Mucosa of stomach (tissue), 1 donor: ENCODE results near the gene SLC38A11.

ENCODE experiments used
- H3K27me3 ChIP-seq: one replicate; pipeline ENCODE4 v1.7.0; 2013; ENCODE audit warnings: mild to moderate bottlenecking, low read length; ENCODE audit not compliant: control insufficient read depth, insufficient read depth
- H3K36me3 ChIP-seq: one replicate; pipeline ENCODE4 v1.7.0; 2013; ENCODE audit warnings: low read length; ENCODE audit not compliant: control insufficient read depth, insufficient read depth
- H3K4me1 ChIP-seq: one replicate; pipeline ENCODE4 v1.7.0; 2013; ENCODE audit warnings: mild to moderate bottlenecking, low read length; ENCODE audit not compliant: control insufficient read depth, insufficient read depth
- H3K4me3 ChIP-seq: one replicate; pipeline ENCODE4 v1.7.0; 2013; ENCODE audit warnings: low read length
- H3K9ac ChIP-seq: one replicate; pipeline ENCODE4 v1.7.0; 2013; ENCODE audit warnings: mild to moderate bottlenecking, low read length, moderate library complexity
- H3K9me3 ChIP-seq: one replicate; pipeline ENCODE4 v1.7.0; 2013; ENCODE audit warnings: mild to moderate bottlenecking, low read length, moderate library complexity; ENCODE audit not compliant: control insufficient read depth
- donor health status: Pancreatic carcinoma.

SLC38A11 gene

DNA sequence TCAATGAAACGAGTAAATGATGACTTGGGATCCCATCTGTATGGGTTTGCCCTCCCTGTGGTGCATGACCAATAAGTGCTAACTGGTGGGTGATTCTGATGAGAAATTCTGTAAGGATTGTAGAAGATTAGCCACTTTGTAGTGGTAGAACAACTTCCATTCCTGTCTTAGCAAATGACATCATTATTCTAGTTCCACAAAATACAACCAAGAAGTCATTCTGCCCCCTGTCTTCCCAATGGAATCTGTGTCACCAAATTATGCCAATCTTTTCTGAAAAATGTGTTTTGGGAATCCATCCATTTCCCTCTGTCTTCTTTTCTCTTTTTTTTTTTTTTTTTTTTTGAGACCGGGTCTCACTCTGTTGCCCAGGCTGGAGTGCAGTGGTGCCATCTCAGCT, 48.4 kb downstream of the SLC38A11 start:
- Histone ChIP-seq H3K9ac (no peak overlapping the region), H3K9me3 (no peaks in the 10 kb centered on the region), H3K4me1 (peaks cover 13% of the 10 kb centered on the region), H3K4me3 (no peak overlapping the region), H3K36me3 (no peaks in the 10 kb centered on the region), H3K27me3 (no peaks in the 10 kb centered on the region)

DNA sequence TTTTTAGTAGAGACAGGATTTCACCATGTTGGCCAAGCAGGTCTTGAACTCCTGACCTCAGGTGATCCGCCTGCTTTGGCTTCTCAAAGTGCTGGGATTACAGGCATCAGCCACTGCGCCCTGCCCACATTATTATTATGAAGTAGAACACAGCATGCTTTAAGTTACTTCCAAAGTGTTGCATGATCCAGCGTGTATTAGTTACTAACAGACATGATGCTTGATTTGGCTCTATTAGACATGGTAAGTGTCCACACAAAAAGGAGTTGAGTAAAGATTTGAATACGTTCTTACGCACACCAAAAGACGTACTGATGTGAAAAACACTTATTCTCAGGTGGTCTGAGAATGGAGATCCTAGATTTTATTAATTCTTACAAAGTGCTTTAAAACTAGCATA, 50.0 kb downstream of the SLC38A11 start:
- H3K4me3 ChIP-seq: no peak overlapping the region
- no peaks in the 10 kb centered on the region for H3K36me3 ChIP-seq
- H3K9ac ChIP-seq: no peak overlapping the region
- peaks cover 9% of the 10 kb centered on the region for H3K4me1 ChIP-seq
- H3K27me3 ChIP-seq: no peaks in the 10 kb centered on the region
- no peaks in the 10 kb centered on the region for H3K9me3 ChIP-seq

DNA sequence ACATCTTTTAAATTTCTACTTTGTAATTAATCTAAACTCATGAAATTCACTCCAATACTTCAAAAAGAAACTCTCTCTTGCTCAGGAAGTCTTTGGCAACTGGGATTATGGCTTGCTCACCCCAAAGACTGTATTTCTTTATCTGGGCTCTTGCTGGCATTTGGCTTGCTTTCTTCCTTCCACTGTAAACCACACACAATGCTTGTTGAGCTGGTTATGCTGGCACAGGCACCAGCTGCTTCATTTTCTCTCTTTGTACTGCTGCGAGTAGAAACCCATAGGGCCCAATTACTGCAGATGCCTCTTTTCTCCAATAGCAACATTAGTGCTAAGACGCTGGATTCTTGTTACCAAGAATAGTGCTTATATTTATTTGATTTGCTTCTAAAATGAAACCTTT, 51.4 kb downstream of the SLC38A11 start:
- no peaks in the 10 kb centered on the region for H3K36me3 ChIP-seq
- no peaks in the 10 kb centered on the region for H3K27me3 ChIP-seq
- H3K4me3 ChIP-seq: no peak overlapping the region
- H3K4me1 ChIP-seq: no peaks in the 10 kb centered on the region
- no peaks in the 10 kb centered on the region for H3K9me3 ChIP-seq
- H3K9ac ChIP-seq: no peak overlapping the region

DNA sequence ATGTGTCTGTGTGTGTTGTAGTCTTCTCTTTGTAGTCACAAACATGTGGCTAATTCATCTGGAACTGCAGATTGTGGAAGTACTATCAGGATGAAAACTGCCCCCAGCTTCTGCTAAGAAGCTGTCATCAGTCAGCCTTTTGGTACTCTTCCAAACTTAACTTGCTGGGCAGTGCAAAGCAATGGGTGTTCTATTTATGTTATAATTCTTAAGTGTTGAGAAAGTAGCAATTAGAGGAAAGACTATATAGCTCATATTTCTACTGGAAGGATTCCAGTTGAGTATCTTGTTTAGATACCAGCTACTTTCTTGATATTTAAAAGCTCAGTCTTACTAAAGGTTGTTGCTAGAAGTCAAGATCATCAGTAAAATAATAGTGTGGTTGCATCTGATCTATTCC, 52.1 kb downstream of the SLC38A11 start:
- Histone ChIP-seq H3K36me3 (no peaks in the 10 kb centered on the region), H3K9me3 (no peaks in the 10 kb centered on the region), H3K4me3 (no peak overlapping the region), H3K4me1 (no peaks in the 10 kb centered on the region), H3K9ac (no peak overlapping the region), H3K27me3 (no peaks in the 10 kb centered on the region)

DNA sequence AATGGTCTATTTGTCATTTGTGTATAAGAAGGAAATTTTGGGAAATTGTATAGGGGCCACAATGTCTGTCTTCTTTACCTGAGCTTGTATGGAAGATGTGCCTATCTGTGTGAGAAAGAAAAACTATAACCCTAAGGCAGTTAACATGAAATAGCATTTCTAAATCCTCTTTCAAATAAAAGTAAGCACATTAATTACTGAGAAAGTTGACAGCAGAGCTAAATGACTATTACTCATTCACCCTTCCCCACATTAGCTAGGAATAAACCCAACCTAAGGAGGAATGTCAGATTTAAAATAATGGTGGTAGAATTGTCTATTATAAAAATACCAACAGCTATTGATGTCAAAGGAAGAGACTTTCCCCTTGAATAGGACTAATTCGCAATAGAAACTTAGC, 56.2 kb downstream of the SLC38A11 start:
- H3K4me3 ChIP-seq: no peak overlapping the region
- no peaks in the 10 kb centered on the region for H3K36me3 ChIP-seq
- no peak overlapping the region for H3K9ac ChIP-seq
- no peaks in the 10 kb centered on the region for H3K9me3 ChIP-seq
- peaks cover 18% of the 10 kb centered on the region for H3K4me1 ChIP-seq
- no peaks in the 10 kb centered on the region for H3K27me3 ChIP-seq

DNA sequence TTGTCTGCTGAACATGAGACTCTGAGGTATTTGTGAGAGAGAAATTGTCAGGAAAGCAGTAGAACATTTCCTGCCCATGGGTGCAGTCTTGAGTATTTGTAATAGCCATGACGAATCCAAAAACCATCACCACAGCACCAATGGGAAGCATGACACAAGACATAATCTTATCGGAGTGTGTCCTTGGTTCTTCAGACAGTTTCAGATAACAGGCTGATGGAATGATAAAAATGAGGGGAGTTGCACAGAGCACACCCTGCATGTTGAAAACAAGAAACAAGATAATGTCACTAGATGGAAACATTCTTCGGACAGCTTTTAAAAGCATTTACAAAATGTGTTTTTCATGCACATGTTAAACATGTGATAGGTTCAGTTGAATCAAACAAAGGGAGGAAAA, 56.9 kb downstream of the SLC38A11 start:
- no peaks in the 10 kb centered on the region for H3K27me3 ChIP-seq

DNA sequence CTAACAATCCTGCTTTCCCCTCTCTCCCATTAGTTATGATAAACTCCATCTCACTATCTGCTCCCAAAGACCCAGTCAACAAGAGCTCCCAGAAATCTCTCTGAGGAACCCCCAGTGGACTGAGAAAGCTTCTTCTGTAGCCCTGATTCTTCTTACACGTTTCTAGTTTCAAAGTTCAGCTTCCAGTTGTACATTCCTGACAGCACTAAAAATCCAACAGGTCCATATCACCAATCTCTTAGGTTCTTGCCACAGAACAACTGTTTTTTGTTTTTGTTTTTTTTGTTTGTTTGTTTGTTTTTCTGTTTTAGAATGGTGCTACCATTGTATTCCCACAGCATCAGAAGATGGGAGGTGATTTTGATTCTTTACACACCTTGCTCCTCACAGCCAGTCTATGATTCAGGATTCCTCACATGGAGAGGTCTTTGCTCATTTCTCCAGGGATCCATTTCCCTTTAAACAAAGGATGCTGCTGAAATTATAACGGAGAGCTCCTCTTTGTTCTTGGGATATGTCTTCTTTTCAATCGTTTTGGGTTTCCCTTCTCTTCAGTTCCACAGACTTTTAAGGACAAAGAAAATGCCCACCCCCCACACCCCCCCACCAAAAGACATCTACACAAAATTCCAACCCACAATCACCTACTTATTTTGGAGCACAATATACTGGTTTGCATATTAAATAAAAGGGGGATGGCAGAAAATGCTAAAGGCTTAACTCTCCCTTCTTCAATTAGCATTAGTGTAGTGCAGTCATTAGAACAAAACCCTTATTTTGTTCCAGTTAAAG, 57.7 kb downstream of the SLC38A11 start:
- no peaks in the 10 kb centered on the region for H3K36me3 ChIP-seq
- no peaks in the 10 kb centered on the region for H3K27me3 ChIP-seq
- no peak overlapping the region for H3K4me3 ChIP-seq
- H3K4me1 ChIP-seq: peaks cover 18% of the 10 kb centered on the region
- H3K9ac ChIP-seq: no peak overlapping the region
- H3K9me3 ChIP-seq: no peaks in the 10 kb centered on the region

More for the DNA sequence above, 56.9 kb downstream of the SLC38A11 start:
- Histone ChIP-seq H3K4me1 (peaks cover 18% of the 10 kb centered on the region), H3K9me3 (no peaks in the 10 kb centered on the region), H3K4me3 (no peak overlapping the region), H3K36me3 (no peaks in the 10 kb centered on the region), H3K9ac (no peak overlapping the region)

DNA sequence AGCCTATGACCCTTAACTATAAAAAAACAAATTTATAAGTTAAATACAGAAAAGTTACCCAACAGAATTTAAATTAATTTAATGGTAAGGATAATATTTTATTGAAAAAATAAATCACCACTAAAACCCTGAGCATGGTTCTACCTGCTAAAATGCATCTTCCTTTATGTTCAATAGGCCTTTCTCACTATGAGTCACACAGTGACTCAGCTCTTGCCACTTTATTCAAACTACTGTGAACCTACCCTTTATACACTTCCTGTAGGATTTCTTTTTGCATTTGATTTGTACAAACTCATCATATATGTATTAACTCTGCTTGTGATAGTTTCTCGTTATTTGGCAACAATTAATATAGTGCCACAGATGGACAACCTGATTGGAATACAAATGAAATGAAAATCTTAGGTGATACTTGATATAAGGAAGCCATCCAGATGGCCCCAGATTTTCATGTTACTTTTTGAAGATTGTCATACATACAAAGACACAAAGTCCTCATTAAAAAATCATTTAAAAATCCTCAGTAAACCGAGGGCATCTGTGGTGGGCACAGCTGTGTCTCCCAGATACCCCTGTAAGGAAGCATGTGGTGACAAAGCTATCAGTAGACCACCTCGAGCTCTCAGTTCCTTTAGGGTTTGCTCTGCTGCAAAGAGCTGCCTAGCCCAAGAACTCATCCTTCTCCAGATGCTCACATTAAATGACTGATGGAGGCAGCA, 58.5 kb downstream of the SLC38A11 start:
- H3K9ac ChIP-seq: no peak overlapping the region
- peaks cover 18% of the 10 kb centered on the region for H3K4me1 ChIP-seq
- no peaks in the 10 kb centered on the region for H3K27me3 ChIP-seq
- no peaks in the 10 kb centered on the region for H3K9me3 ChIP-seq
- H3K4me3 ChIP-seq: no peak overlapping the region
- H3K36me3 ChIP-seq: no peaks in the 10 kb centered on the region

DNA sequence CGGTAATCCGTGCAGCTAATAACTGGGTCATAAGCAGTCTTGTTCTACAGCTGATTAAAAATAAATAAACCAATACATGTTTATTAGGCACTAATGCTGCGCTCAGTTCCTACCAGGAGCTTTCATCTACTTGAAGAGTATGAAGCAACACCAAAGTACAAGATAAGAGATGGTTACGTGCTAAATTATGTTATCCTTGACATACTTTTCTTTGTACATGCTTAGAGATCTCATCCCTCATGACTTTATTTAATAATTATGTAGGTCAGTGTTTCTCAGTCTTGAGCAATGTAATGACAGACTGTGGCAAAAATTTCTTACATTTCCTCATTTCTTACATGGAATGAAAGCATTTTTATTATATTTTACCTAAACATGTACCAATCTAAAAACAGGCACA, 59.1 kb downstream of the SLC38A11 start:
- no peaks in the 10 kb centered on the region for H3K36me3 ChIP-seq

DNA sequence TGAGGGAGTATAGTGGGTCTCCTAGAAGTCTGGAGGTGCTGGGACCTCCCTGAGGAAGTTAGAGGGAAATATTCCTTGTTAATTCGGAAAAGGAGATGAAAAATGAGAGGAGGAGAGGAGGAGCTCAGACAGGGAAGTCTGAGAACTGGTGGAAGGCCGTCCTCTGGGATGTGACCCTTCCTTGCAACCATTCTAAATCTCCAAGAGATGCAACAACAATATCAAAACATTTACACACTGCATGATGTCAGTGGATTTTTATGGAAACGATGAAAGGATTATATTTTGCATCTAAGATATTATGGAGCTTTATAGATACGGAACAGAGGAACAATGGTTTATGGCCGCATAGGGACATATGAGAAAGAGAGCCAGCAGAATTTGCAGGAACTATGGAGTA, 63.9 kb downstream of the SLC38A11 start:
- H3K4me3 ChIP-seq: no peak overlapping the region
- no peaks in the 10 kb centered on the region for H3K27me3 ChIP-seq
- no peaks in the 10 kb centered on the region for H3K9me3 ChIP-seq
- no peak overlapping the region for H3K9ac ChIP-seq
- peaks cover 10% of the 10 kb centered on the region for H3K4me1 ChIP-seq
- H3K36me3 ChIP-seq: no peaks in the 10 kb centered on the region

More for the DNA sequence above, 59.1 kb downstream of the SLC38A11 start:
- Histone ChIP-seq H3K9me3 (no peaks in the 10 kb centered on the region), H3K9ac (no peak overlapping the region), H3K27me3 (no peaks in the 10 kb centered on the region), H3K4me3 (no peak overlapping the region), H3K4me1 (peaks cover 18% of the 10 kb centered on the region)

DNA sequence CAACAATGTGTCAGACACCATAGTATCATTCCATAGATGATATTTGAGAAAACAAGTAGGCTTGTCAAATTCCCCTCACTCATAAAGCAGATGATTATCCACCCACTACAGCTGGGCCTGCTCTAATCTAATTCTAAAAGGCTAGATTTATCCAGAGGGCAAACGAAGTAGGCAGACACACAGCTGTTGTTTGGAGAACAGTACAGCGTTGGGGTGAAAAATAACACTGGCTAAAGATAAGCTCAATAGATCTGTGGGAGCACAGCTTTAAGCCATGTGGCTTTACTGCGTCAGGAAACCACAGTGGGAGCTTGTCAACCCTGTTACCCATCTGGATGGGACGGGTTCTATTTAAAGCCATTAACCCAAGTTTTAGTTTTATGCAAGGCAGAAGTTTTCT, 64.8 kb downstream of the SLC38A11 start:
- Histone ChIP-seq H3K4me3 (no peak overlapping the region), H3K9ac (no peak overlapping the region), H3K36me3 (no peaks in the 10 kb centered on the region), H3K27me3 (no peaks in the 10 kb centered on the region), H3K4me1 (peaks cover 5% of the 10 kb centered on the region), H3K9me3 (no peaks in the 10 kb centered on the region)

DNA sequence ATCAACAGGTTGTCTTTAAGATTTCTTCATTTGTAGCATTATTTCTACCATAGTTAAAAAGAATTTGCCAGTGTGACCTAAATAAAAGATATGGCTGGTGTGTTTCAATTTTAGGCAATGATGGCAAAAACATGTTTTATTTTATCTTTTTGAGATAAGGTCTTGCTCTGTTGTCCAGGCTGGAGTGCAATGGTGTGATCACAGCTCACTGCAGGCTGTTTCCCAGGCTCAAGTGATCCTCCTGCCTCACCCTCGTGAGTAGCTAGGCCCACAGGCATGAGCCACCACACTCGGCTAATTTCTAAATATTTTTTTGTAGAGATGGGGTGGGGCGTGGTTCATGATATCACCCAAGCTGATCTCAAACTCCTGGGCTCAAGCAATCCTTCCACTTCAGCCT, 66.7 kb downstream of the SLC38A11 start:
- no peaks in the 10 kb centered on the region for H3K27me3 ChIP-seq
- peaks cover 5% of the 10 kb centered on the region for H3K4me1 ChIP-seq
- no peaks in the 10 kb centered on the region for H3K36me3 ChIP-seq
- no peaks in the 10 kb centered on the region for H3K9me3 ChIP-seq
- no peak overlapping the region for H3K4me3 ChIP-seq
- no peak overlapping the region for H3K9ac ChIP-seq
